Naive thymus-derived CD4-positive, alpha-beta T cell (primary cell): ENCODE data around the gene CCDC191. TPM values are rescaled to one million over a fixed set of nuclear protein-coding genes. Genes with fewer than 3 reads are reported as not detected.

Experiments
- ATAC-seq: fragments of 150-1000 bp; cut with Tn5 transposase; 2 replicates; pipeline ENCODE4 v1.10.0; 2021; ENCODE audit warnings: mild to moderate bottlenecking, moderate library complexity
- CTCF ChIA-PET: fragments of 350-600 bp; sonication (Branson Sonifier 250); formaldehyde crosslinking; loops from one replicate; lab custom pipeline; 2021; ENCODE audit warnings: antibody characterized with exemption; lab: Charles Lee
- POLR2A ChIA-PET: fragments of 350-600 bp; sonication (Branson Sonifier 250); formaldehyde crosslinking; loops from one replicate; lab custom pipeline; 2021; ENCODE audit warnings: antibody characterized with exemption, inconsistent platforms; lab: Charles Lee
- DNase-seq, 9 donors: peaks; one replicate each; pipeline versions ENCODE4 v3.0.0 to v3.0.0-alpha.2; 2020 to 2022; ENCODE audit warnings: mixed read lengths in 1 of 9
- H3K27ac ChIP-seq: one replicate; pipeline ENCODE4 v1.7.0; 2013; ENCODE audit warnings: mild to moderate bottlenecking, low read depth, low read length, moderate library complexity
- H3K27me3 ChIP-seq, 2 donors: one replicate each; pipeline ENCODE4 v1.7.0; 2013; ENCODE audit warnings: low read length in 2 of 2, mild to moderate bottlenecking in 2 of 2, moderate library complexity in 2 of 2; ENCODE audit not compliant: control insufficient read depth in 2 of 2, insufficient read depth in 2 of 2
- H3K36me3 ChIP-seq, 3 experiments: 1 replicate in 2 of 3; 2 replicates in 1 of 3; pipeline ENCODE4 v1.7.0; 2013; ENCODE audit warnings: low read length in 3 of 3, mild to moderate bottlenecking in 3 of 3, moderate library complexity in 1 of 3; ENCODE audit not compliant: insufficient read depth in 3 of 3, control insufficient read depth in 2 of 3
- H3K4me1 ChIP-seq, 2 donors: one replicate each; pipeline ENCODE4 v1.7.0; 2013; ENCODE audit warnings: low read length in 2 of 2, mild to moderate bottlenecking in 2 of 2, moderate library complexity in 1 of 2; ENCODE audit not compliant: control insufficient read depth in 2 of 2, insufficient read depth in 2 of 2
- H3K4me3 ChIP-seq: 2 replicates; pipeline ENCODE4 v1.7.0; 2013; ENCODE audit warnings: mild to moderate bottlenecking, low read length
- H3K9me3 ChIP-seq, 3 experiments: 1 replicate in 2 of 3; 2 replicates in 1 of 3; pipeline ENCODE4 v1.7.0; 2013; ENCODE audit warnings: low read length in 3 of 3; ENCODE audit not compliant: control insufficient read depth in 2 of 3
- H3K27ac Mint-ChIP-seq, 9 donors: one replicate each; pipeline ENCODE4 v1.8.0; 2020 to 2022; ENCODE audit warnings: mixed read lengths in 9 of 9, mild to moderate bottlenecking in 8 of 9, moderate library complexity in 5 of 9, inconsistent platforms in 2 of 9
- H3K27me3 Mint-ChIP-seq, 5 donors: one replicate each; pipeline ENCODE4 v1.8.0; 2021 to 2022; ENCODE audit warnings: mixed read lengths in 5 of 5, mild to moderate bottlenecking in 1 of 5
- H3K36me3 Mint-ChIP-seq, 5 donors: one replicate each; pipeline ENCODE4 v1.8.0; 2020 to 2022; ENCODE audit warnings: mixed read lengths in 5 of 5, mild to moderate bottlenecking in 3 of 5, inconsistent platforms in 1 of 5
- H3K4me1 Mint-ChIP-seq, 7 donors: one replicate each; pipeline ENCODE4 v1.8.0; 2020 to 2022; ENCODE audit warnings: mixed read lengths in 7 of 7, mild to moderate bottlenecking in 3 of 7, inconsistent platforms in 1 of 7
- H3K4me3 Mint-ChIP-seq, 10 donors: one replicate each; pipeline ENCODE4 v1.8.0; 2020 to 2022; ENCODE audit warnings: mild to moderate bottlenecking in 10 of 10, mixed read lengths in 10 of 10, moderate library complexity in 6 of 10, inconsistent platforms in 2 of 10
- H3K9me3 Mint-ChIP-seq, 11 donors: one replicate each; pipeline ENCODE4 v1.8.0; 2020 to 2022; ENCODE audit warnings: mixed read lengths in 11 of 11, mild to moderate bottlenecking in 4 of 11, inconsistent platforms in 1 of 11, moderate library complexity in 1 of 11
- intact Hi-C, 2 donors: fragments of 100-400 bp; cut with micrococcal nuclease; formaldehyde crosslinking; loops; one replicate each; pipeline ENCODE4 v1.15.1; 2023
- polyA plus RNA-seq, 2 donors: library from polyadenylated mRNA; unstranded; fragments of 300-500 nt; fragmentation: Illumina TruSeq; gene quantifications; one replicate each; pipeline ENCODE4 v1.2.3, GENCODE V29; 2021
- total RNA-seq, 6 experiments: library from RNA in 5 of 6; stranded (reverse) in 5 of 6; gene quantifications; 1 replicate in 5 of 6; 2 replicates in 1 of 6; pipeline ENCODE4 v1.2.3 and lab custom pipeline; 2021 to 2026

Gene CCDC191
- total and polyA plus RNA-seq, 7 experiments from 2014 or later = 1.4 to 8.8 (median 5.0) TPM

DNA sequence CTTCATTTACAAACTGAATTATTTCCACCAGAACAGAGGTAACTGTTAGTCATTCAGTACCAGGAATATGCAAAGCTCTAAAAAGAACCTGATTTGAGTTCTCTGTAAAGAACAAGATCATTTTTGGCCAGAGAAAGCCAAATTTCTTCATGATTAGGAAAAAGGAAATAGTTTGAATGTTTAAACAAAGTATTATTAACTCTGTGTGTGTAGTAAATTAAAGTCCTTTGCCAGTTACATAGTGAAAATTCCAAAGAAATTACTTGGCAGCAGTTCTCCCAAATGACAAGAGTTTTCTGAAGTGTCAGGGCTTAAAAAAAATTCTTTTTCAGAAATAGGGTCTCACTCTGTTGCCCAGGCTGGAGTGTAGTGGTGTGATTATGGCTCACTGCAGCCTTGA, 24.7 kb upstream of the CCDC191 start:
- Histone ChIP-seq H3K27me3 (no peaks in the 10 kb centered on the region), H3K9me3 (no peaks in the 10 kb centered on the region), H3K4me1 (no peaks in the 10 kb centered on the region), H3K36me3 (peaks cover 3 to 85% (median 12%) of the 10 kb centered on the region in 3 experiments), H3K4me3 (no peak overlapping the region), H3K27ac (no peak overlapping the region)
- Mint-ChIP-seq H3K4me3 (no peak overlapping the region), H3K27ac (peak overlapping the region in 1 of 9 donors; percentile 26), H3K4me1 (peaks cover 0 to 4% (median 0%) of the 10 kb centered on the region in 7 donors), H3K9me3 (no peaks in the 10 kb centered on the region), H3K27me3 (no peaks in the 10 kb centered on the region), H3K36me3 (peaks cover 23 to 89% (median 56%) of the 10 kb centered on the region in 5 donors)
- DNase-seq (no peak), ATAC-seq (no peak)
- ChIA-PET CTCF (no interaction called here), POLR2A (no interaction called here)
- intact Hi-C loops = no loop called here

DNA sequence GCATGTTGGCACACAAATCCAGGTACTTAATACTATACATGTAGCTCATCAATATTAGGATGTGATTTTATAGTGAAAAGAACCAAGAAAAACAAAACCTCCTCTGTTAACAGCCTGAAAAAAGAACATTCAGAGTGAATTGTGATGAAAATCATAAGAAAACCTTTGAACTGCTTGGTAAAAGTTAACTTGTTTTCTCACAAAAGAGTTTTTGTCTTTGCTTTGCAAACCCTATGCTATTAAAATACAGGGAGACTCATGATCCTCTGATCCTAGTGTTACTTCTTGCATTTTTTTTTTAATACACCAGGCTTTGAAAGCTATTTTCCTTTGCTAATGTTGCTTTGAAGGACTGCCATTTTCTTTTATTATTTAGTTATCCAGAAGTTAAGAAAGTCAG, 23.9 kb upstream of the CCDC191 start:
- DNase-seq (no peak), ATAC-seq (no peak)
- Mint-ChIP-seq H3K27me3 (no peaks in the 10 kb centered on the region), H3K4me3 (no peak overlapping the region), H3K27ac (no peak overlapping the region), H3K9me3 (no peaks in the 10 kb centered on the region), H3K36me3 (peaks cover 18 to 81% (median 48%) of the 10 kb centered on the region in 5 donors), H3K4me1 (peaks cover 0 to 4% (median 0%) of the 10 kb centered on the region in 7 donors)
- H3K27ac ChIP-seq = no peak overlapping the region
- intact Hi-C loops = no loop called here
- ChIA-PET CTCF (interaction anchor here (0.8 kb wide), 1 partner anchor 217 kb away, joined by 3 read pairs; no protein-coding TSS in a partner anchor), POLR2A (no interaction called here)
- H3K27me3 ChIP-seq = no peaks in the 10 kb centered on the region
- H3K36me3 ChIP-seq = peaks cover 3 to 85% (median 19%) of the 10 kb centered on the region in 3 experiments
- H3K4me1 ChIP-seq = no peaks in the 10 kb centered on the region
- no peaks in the 10 kb centered on the region for H3K9me3 ChIP-seq
- H3K4me3 ChIP-seq = no peak overlapping the region

DNA sequence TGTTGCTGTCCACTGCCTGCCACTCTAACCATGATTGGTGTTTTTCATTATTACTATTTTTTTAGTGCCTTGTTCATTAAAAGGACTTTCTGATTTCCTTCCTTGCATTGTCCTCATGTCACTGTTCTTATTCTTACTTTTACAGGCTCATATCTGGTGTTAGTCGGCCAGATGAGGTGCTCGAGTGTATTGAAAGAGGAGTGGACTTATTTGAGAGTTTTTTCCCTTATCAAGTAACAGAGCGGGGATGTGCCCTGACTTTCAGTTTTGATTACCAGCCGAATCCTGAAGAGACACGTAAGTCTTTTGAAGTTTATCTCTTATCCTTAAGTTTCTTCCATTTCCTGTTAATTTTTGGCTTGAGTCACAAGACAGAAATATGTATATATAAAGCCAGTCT, 23.4 kb upstream of the CCDC191 start:
- no peaks in the 10 kb centered on the region for H3K9me3 Mint-ChIP-seq
- no peak overlapping the region for H3K27ac Mint-ChIP-seq
- no peaks in the 10 kb centered on the region for H3K27me3 Mint-ChIP-seq
- Histone ChIP-seq H3K4me1 (no peaks in the 10 kb centered on the region), H3K27me3 (no peaks in the 10 kb centered on the region), H3K36me3 (peaks cover 3 to 84% (median 23%) of the 10 kb centered on the region in 3 experiments), H3K9me3 (no peaks in the 10 kb centered on the region), H3K27ac (no peak overlapping the region), H3K4me3 (no peak overlapping the region)
- peaks cover 0 to 4% (median 0%) of the 10 kb centered on the region in 7 donors for H3K4me1 Mint-ChIP-seq
- ATAC-seq = no peak
- CTCF ChIA-PET = interaction anchor here (0.8 kb wide), 1 partner anchor 217 kb away, joined by 3 read pairs; no protein-coding TSS in a partner anchor
- H3K4me3 Mint-ChIP-seq = no peak overlapping the region
- peaks cover 18 to 81% (median 45%) of the 10 kb centered on the region in 5 donors for H3K36me3 Mint-ChIP-seq
- DNase-seq = no peak
- intact Hi-C loops = no loop called here
- POLR2A ChIA-PET = no interaction called here

GRCh38 chr3:114078126-114078525, 21.8 kb upstream of the CCDC191 start:
- intact Hi-C loops = no loop called here
- no peaks in the 10 kb centered on the region for H3K9me3 ChIP-seq
- no peak overlapping the region for H3K4me3 ChIP-seq
- H3K4me1 ChIP-seq = no peaks in the 10 kb centered on the region
- peaks cover 3 to 89% (median 29%) of the 10 kb centered on the region in 3 experiments for H3K36me3 ChIP-seq
- no peak for DNase-seq
- Mint-ChIP-seq H3K9me3 (no peaks in the 10 kb centered on the region), H3K4me3 (no peak overlapping the region), H3K27ac (peak overlapping the region in 1 of 9 donors; percentile 7), H3K4me1 (peaks cover 0 to 4% (median 0%) of the 10 kb centered on the region in 7 donors), H3K27me3 (no peaks in the 10 kb centered on the region), H3K36me3 (peaks cover 25 to 81% (median 47%) of the 10 kb centered on the region in 5 donors)
- no peaks in the 10 kb centered on the region for H3K27me3 ChIP-seq
- H3K27ac ChIP-seq = no peak overlapping the region
- ChIA-PET POLR2A (interaction anchor here (0.8 kb wide), 1 partner anchor 738 kb away, joined by 4 read pairs; no protein-coding TSS in a partner anchor), CTCF (interaction anchor here (0.6 kb wide), 1 partner anchor 1739 kb away, joined by 3 read pairs; no protein-coding TSS in a partner anchor)
- ATAC-seq = no peak

DNA sequence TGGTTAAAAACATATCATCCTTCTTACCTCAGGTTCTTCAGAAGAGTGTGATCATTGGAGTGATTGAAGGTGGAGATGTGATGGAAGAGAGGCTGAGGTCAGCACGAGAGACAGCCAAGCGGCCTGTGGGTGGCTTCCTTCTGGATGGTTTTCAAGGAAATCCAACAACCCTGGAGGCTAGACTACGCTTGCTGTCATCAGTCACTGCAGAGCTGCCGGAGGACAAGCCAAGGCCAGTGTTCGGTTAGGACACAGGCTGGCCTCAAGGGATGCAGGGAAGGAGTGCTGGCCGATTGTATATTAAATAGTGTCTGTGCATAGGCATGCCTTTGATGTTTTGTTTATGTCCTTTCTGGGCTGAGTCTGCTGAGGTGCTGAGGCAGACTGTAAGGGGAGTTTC, 20.4 kb upstream of the CCDC191 start:
- Mint-ChIP-seq H3K27ac (no peak overlapping the region), H3K27me3 (no peaks in the 10 kb centered on the region), H3K4me1 (peaks cover 0 to 5% (median 0%) of the 10 kb centered on the region in 7 donors), H3K9me3 (no peaks in the 10 kb centered on the region), H3K36me3 (peaks cover 27 to 79% (median 55%) of the 10 kb centered on the region in 5 donors), H3K4me3 (no peak overlapping the region)
- H3K4me3 ChIP-seq = no peak overlapping the region
- POLR2A ChIA-PET = no interaction called here
- H3K36me3 ChIP-seq = peaks cover 6 to 91% (median 28%) of the 10 kb centered on the region in 3 experiments
- no peak for DNase-seq
- CTCF ChIA-PET = no interaction called here
- no peak overlapping the region for H3K27ac ChIP-seq
- ATAC-seq = no peak
- H3K9me3 ChIP-seq = no peaks in the 10 kb centered on the region
- no peaks in the 10 kb centered on the region for H3K4me1 ChIP-seq
- no peaks in the 10 kb centered on the region for H3K27me3 ChIP-seq
- intact Hi-C loops = no loop called here

DNA sequence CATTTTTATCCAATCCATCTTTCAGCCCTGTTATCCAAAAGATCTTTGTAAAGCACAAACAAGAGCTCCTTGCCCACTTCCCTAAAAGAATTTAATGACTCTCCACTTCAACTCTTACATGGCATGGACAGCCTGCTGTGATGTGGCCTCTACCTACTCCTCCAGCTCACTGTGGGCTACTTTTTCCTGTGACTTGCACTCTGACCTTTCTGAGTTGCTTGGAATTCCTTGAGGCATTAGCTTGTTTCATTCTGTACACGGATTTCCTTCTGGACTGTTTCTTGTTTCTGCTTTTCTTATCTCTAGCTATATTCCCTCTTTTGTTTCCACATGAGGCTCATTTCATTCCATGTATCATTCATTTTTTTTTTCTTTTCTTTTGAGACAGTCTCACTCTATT, 15.5 kb upstream of the CCDC191 start:
- Histone ChIP-seq H3K27me3 (no peaks in the 10 kb centered on the region), H3K4me1 (no peaks in the 10 kb centered on the region), H3K9me3 (no peaks in the 10 kb centered on the region), H3K4me3 (no peak overlapping the region), H3K36me3 (peaks cover 15 to 81% (median 23%) of the 10 kb centered on the region in 3 experiments), H3K27ac (no peak overlapping the region)
- Mint-ChIP-seq H3K4me1 (peaks cover 0 to 3% (median 0%) of the 10 kb centered on the region in 7 donors), H3K36me3 (peaks cover 16 to 70% (median 52%) of the 10 kb centered on the region in 5 donors), H3K9me3 (no peaks in the 10 kb centered on the region), H3K27me3 (no peaks in the 10 kb centered on the region), H3K4me3 (no peak overlapping the region), H3K27ac (peak overlapping the region in 1 of 9 donors; percentile 0)
- CTCF ChIA-PET = no interaction called here
- ATAC-seq (no peak), DNase-seq (no peak)
- intact Hi-C loops = no loop called here
- POLR2A ChIA-PET = no interaction called here

GRCh38 chr3:114068336-114068735, 12.0 kb upstream of the CCDC191 start:
- H3K27ac Mint-ChIP-seq = no peak overlapping the region
- intact Hi-C loops = no loop called here
- H3K27me3 ChIP-seq = no peaks in the 10 kb centered on the region
- no peaks in the 10 kb centered on the region for H3K9me3 Mint-ChIP-seq
- ChIA-PET POLR2A (no interaction called here), CTCF (no interaction called here)
- ATAC-seq (no peak), DNase-seq (no peak)
- no peak overlapping the region for H3K27ac ChIP-seq
- H3K4me3 ChIP-seq = no peak overlapping the region
- peaks cover 0 to 20% (median 15%) of the 10 kb centered on the region in 7 donors for H3K4me1 Mint-ChIP-seq
- no peaks in the 10 kb centered on the region for H3K27me3 Mint-ChIP-seq
- peaks cover 14 to 67% (median 47%) of the 10 kb centered on the region in 5 donors for H3K36me3 Mint-ChIP-seq
- no peaks in the 10 kb centered on the region for H3K9me3 ChIP-seq
- H3K4me1 ChIP-seq = no peaks in the 10 kb centered on the region
- peaks cover 6 to 61% (median 15%) of the 10 kb centered on the region in 3 experiments for H3K36me3 ChIP-seq
- H3K4me3 Mint-ChIP-seq = no peak overlapping the region
